PC-9 (cell line): ENCODE measurements around the gene ZNF165. TPM values are rescaled to one million over a fixed set of nuclear protein-coding genes. Genes with fewer than 3 reads are reported as not detected.

Experiments
- BruUV-seq: library from RNA; stranded (reverse); fragments of 400-500 nt; replicated peaks from 2 replicates; lab custom pipeline; 2021; lab: Mats Ljungman, UMichigan
- CTCF ChIA-PET: fragments of 300-600 bp; sonication (Branson Sonifier 250); formaldehyde crosslinking; loops from one replicate; lab custom pipeline; 2022; ENCODE audit warnings: antibody characterized with exemption; lab: Charles Lee
- POLR2A ChIA-PET: fragments of 300-600 bp; sonication (Branson Sonifier 250); formaldehyde crosslinking; loops from one replicate; lab custom pipeline; 2022; ENCODE audit warnings: antibody characterized with exemption; ENCODE audit not compliant: unreplicated experiment; lab: Charles Lee
- DNase-seq, 2 experiments: peaks; one replicate each; pipeline versions ENCODE4 v3.0.0 to v3.0.0-alpha.2; 2015 to 2022; ENCODE audit warnings: mixed read lengths in 1 of 2
- H2AFZ ChIP-seq: fragments of 200-600 bp; sonication (generic); 2 replicates; pipeline ENCODE4 v1.8.1; 2017; ENCODE audit warnings: antibody characterized with exemption
- H3F3A ChIP-seq: fragments of 200-600 bp; sonication (generic); 2 replicates; pipeline ENCODE4 v1.8.1; 2017; ENCODE audit warnings: antibody characterized with exemption, mild to moderate bottlenecking, low read depth; ENCODE audit not compliant: insufficient read depth
- H3K27ac ChIP-seq: fragments of 200-600 bp; sonication (generic); 2 replicates; pipeline ENCODE4 v1.6.1; 2016; ENCODE audit warnings: mixed run types
- H3K27me3 ChIP-seq: fragments of 200-600 bp; sonication (generic); 2 replicates; pipeline ENCODE4 v1.6.1; 2016; ENCODE audit warnings: low read depth, mixed run types; ENCODE audit not compliant: insufficient read depth
- H3K36me3 ChIP-seq: fragments of 200-600 bp; sonication (generic); 2 replicates; pipeline ENCODE4 v1.6.1; 2016; ENCODE audit warnings: low read depth, mixed run types
- H3K4me1 ChIP-seq: fragments of 200-600 bp; sonication (generic); replicated peaks from 2 replicates; pipeline ENCODE4 v1.6.1; 2016; ENCODE audit warnings: mixed run types; ENCODE audit not compliant: insufficient read depth
- H3K4me2 ChIP-seq: fragments of 200-600 bp; sonication (generic); 2 replicates; pipeline ENCODE4 v1.6.1; 2017; ENCODE audit warnings: mixed run types
- H3K4me3 ChIP-seq: fragments of 200-600 bp; sonication (generic); 2 replicates; pipeline ENCODE4 v1.6.1; 2016; ENCODE audit warnings: mixed run types
- H3K79me2 ChIP-seq: fragments of 200-600 bp; sonication (generic); 2 replicates; pipeline ENCODE4 v1.6.1; 2017; ENCODE audit warnings: low read depth, mixed run types
- H3K9me2 ChIP-seq: fragments of 200-600 bp; sonication (generic); 2 replicates; pipeline ENCODE4 v1.8.1; 2017; ENCODE audit warnings: mild to moderate bottlenecking; ENCODE audit not compliant: insufficient read depth
- H3K9me3 ChIP-seq: fragments of 200-600 bp; sonication (generic); 2 replicates; pipeline ENCODE4 v1.8.1; 2016; ENCODE audit warnings: low read depth; ENCODE audit not compliant: insufficient read depth
- H4K20me1 ChIP-seq: fragments of 200-600 bp; sonication (generic); 2 replicates; pipeline ENCODE4 v1.8.1; 2017; ENCODE audit not compliant: insufficient read depth
- CTCF ChIP-seq: fragments of 200-600 bp; sonication (generic); conservative IDR thresholded peaks from 2 replicates; pipeline ENCODE4 v1.6.1; 2017; ENCODE audit warnings: mixed run types, antibody characterized with exemption, mild to moderate bottlenecking, moderate library complexity
- EZH2 ChIP-seq: fragments of 200-600 bp; sonication (generic); IDR thresholded peaks from 2 replicates; pipeline ENCODE4 v1.8.0; 2017; ENCODE audit warnings: antibody characterized with exemption, low read depth
- intact Hi-C: fragments of 100-400 bp; cut with micrococcal nuclease; formaldehyde crosslinking; loops from one replicate; pipeline ENCODE4 v1.10.0; 2022; ENCODE audit not compliant: unreplicated experiment
- total RNA-seq: library from RNA; stranded (reverse); gene quantifications from 2 replicates; pipeline ENCODE4 v1.2.3, GENCODE V29; 2021

ZNF165 gene
- total RNA-seq, 1 experiment from 2014 or later = 12.6 TPM

- H3K9me2 ChIP-seq = no peaks in the 10 kb centered on the region
- POLR2A ChIA-PET = no interaction called here
- no peaks in the 10 kb centered on the region; the same call in 1 of the 2 replicates for H3K9me3 ChIP-seq
- H4K20me1 ChIP-seq = no peaks in the 10 kb centered on the region
- intact Hi-C loops = no loop called here
- BruUV-seq = no TSS peak
- no peaks in the 10 kb centered on the region for H3K27me3 ChIP-seq
- no peaks in the 10 kb centered on the region for H3F3A ChIP-seq
- H3K27ac ChIP-seq = no peak overlapping the region
- TF ChIP-seq EZH2 = no peak
- no peak for TF ChIP-seq CTCF
- no peak overlapping the region for H3K4me3 ChIP-seq
- H2AFZ ChIP-seq = no peak overlapping the region
- DNase-seq = no peak
- no peaks in the 10 kb centered on the region; the same call in 1 of the 2 replicates for H3K36me3 ChIP-seq
- no peaks in the 10 kb centered on the region for H3K4me1 ChIP-seq
- no peaks in the 10 kb centered on the region for H3K79me2 ChIP-seq
- CTCF ChIA-PET = no interaction called here
- H3K4me2 ChIP-seq = no peak overlapping the region
Measured at GRCh38 chr6:28111964-28112363, 31.6 kb downstream of the ZNF165 start.

GRCh38 chr6:28115799-28116198 is 35.4 kb downstream of the ZNF165 start:
- BruUV-seq = no TSS peak
- POLR2A ChIA-PET = no interaction called here
- Histone ChIP-seq H3F3A (no peaks in the 10 kb centered on the region), H4K20me1 (no peaks in the 10 kb centered on the region), H2AFZ (no peak overlapping the region), H3K36me3 (no peaks in the 10 kb centered on the region; the same call in 1 of the 2 replicates), H3K9me3 (no peaks in the 10 kb centered on the region; the same call in 1 of the 2 replicates), H3K4me1 (no peaks in the 10 kb centered on the region), H3K9me2 (no peaks in the 10 kb centered on the region), H3K4me3 (no peak overlapping the region), H3K4me2 (no peak overlapping the region), H3K27ac (no peak overlapping the region), H3K79me2 (no peaks in the 10 kb centered on the region), H3K27me3 (no peaks in the 10 kb centered on the region)
- CTCF ChIA-PET = no interaction called here
- DNase-seq = no peak
- intact Hi-C loops = no loop called here
- TF ChIP-seq CTCF = no peak
- no peak for TF ChIP-seq EZH2

DNA sequence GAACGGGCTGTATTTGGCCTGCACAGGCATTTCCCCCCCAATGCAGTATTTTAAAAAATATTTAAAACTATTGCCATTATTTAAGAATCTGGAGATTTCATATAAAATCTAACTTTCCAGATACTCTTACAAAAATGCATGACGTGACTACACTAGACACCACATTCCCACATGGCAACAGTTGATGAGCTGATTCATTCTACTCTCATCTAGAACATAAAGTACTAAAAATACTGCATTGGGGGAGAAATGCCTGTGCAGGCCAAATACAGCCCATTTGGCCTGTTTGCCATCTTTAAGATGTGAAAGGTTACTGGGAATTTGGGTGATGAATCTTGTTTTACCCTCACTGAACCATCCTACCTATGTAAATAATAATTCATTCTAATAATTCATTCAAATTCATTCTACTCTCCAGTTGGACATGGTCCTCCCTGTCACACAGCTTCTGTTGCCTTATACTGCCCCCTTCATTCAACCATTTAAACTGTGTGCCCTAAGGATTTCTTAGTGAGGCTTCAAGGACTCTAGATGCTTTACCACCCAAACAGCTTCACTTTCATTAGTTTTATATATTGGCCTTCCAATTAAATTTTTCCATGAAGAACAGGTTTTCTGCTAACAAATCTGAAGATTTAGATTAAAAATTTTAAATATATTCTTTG is 37.1 kb downstream of the ZNF165 start:
- Histone ChIP-seq H2AFZ (no peak overlapping the region), H3K4me1 (no peaks in the 10 kb centered on the region), H3K9me3 (no peaks in the 10 kb centered on the region; the same call in 1 of the 2 replicates), H3K27me3 (no peaks in the 10 kb centered on the region), H3K27ac (no peak overlapping the region), H3K9me2 (no peaks in the 10 kb centered on the region), H3K36me3 (no peaks in the 10 kb centered on the region; the same call in 1 of the 2 replicates), H3K4me3 (no peak overlapping the region), H3K4me2 (no peak overlapping the region), H4K20me1 (no peaks in the 10 kb centered on the region), H3F3A (no peaks in the 10 kb centered on the region), H3K79me2 (no peaks in the 10 kb centered on the region)
- DNase-seq = no peak
- TF ChIP-seq EZH2 = no peak
- no peak for TF ChIP-seq CTCF
- ChIA-PET CTCF (interaction anchor here (0.6 kb wide), 1 partner anchor 14 kb away, joined by 3 read pairs; no protein-coding TSS in a partner anchor), POLR2A (interaction anchor here (0.7 kb wide), 2 partner anchors 181 to 282 kb away, joined by 3 to 8 read pairs; no protein-coding TSS in a partner anchor)
- intact Hi-C loops = no loop called here
- no TSS peak for BruUV-seq
